ENCODE measurements around the gene CASQ1.

GRCh38 chr1:160146107-160146506, 44.3 kb upstream of the CASQ1 start:
- TF ChIP-seq EZH2 (IDR thresholded peaks at IDR 0.05; ENCODE audit: borderline replicate concordance, low read length), result no peak
- TF ChIP-seq CTCF (conservative IDR thresholded peaks at IDR 0.05 in 1 of 2, IDR thresholded peaks at IDR 0.05 in 1 of 2; ENCODE audit: extremely low read depth in 1 of 2, insufficient read depth in 1 of 2, low read depth in 1 of 2, low read length in 2 of 2), result no peak
